Small intestine (tissue), 7 donors: ENCODE results near the gene PIGU. TPM values are rescaled to one million over a fixed set of nuclear protein-coding genes. Genes with fewer than 3 reads are reported as not detected.
"Not testable (repeated sequence)": the region's sequence is repeated elsewhere in the genome, so short reads cannot be mapped to it uniquely, and the experiment has no call there.

Source experiments
- DNase-seq, 2 donors: peaks; one replicate each; pipeline versions ENCODE4 v3.0.0 to v3.0.0-alpha.2; 2013
- FAIRE-seq: peaks from 2 replicates; lab custom pipeline; 2012; peaks lifted over from hg19 to GRCh38; lab: Jason Lieb, UNC
- H3K27ac ChIP-seq, 3 donors: one replicate each; pipeline ENCODE4 v1.5.1; 2013; ENCODE audit warnings: low read length in 2 of 3, mild to moderate bottlenecking in 2 of 3, control low read depth in 1 of 3, inconsistent platforms in 1 of 3, low read depth in 1 of 3, moderate library complexity in 1 of 3
- H3K27me3 ChIP-seq, 3 donors: one replicate each; pipeline ENCODE4 v1.6.1; 2013; ENCODE audit warnings: low read length in 3 of 3, inconsistent platforms in 1 of 3; ENCODE audit not compliant: control insufficient read depth in 3 of 3, insufficient read depth in 3 of 3
- H3K36me3 ChIP-seq, 3 donors: one replicate each; pipeline ENCODE4 v1.6.1; 2013; ENCODE audit warnings: low read length in 3 of 3, inconsistent platforms in 1 of 3, low read depth in 1 of 3, mild to moderate bottlenecking in 1 of 3, moderate library complexity in 1 of 3; ENCODE audit not compliant: control insufficient read depth in 3 of 3, insufficient read depth in 2 of 3
- H3K4me1 ChIP-seq, 3 donors: one replicate each; pipeline ENCODE4 v1.6.1; 2013; ENCODE audit warnings: low read length in 2 of 3, inconsistent platforms in 1 of 3, low read depth in 1 of 3, mild to moderate bottlenecking in 1 of 3, moderate library complexity in 1 of 3; ENCODE audit not compliant: control insufficient read depth in 3 of 3, insufficient read depth in 2 of 3
- H3K4me3 ChIP-seq, 3 donors: one replicate each; pipeline ENCODE4 v1.5.1; 2013; ENCODE audit warnings: low read length in 3 of 3, control low read depth in 1 of 3, inconsistent platforms in 1 of 3, low read depth in 1 of 3, mild to moderate bottlenecking in 1 of 3, moderate library complexity in 1 of 3
- H3K9me3 ChIP-seq, 2 donors: one replicate each; pipeline ENCODE4 v1.6.1; 2013; ENCODE audit warnings: low read depth in 1 of 2, low read length in 1 of 2; ENCODE audit not compliant: control insufficient read depth in 2 of 2, insufficient read depth in 1 of 2
- WGBS, 3 donors: extraction: QIAGEN DNeasy Blood & Tissue Kit; methylation state at CpG; one replicate each; pipeline ENCODE4 v1.1.7; 2013; 5-methylcytosine and 5-hydroxymethylcytosine counted together
- polyA plus RNA-seq, 4 donors: library from polyadenylated mRNA; stranded (reverse) in 3 of 4; unstranded in 1 of 4; fragments of 200-250 nt in 3 of 4; fragments of 120-200 nt in 1 of 4; gene quantifications; one replicate each; pipeline versions ENCODE4 v1.2.1 to v1.2.3, GENCODE V29; 2013
- donor health status: healthy with polysubstance abuse.
- donor health status: control.
- donor health status: control.
- donor health status: Bipolar disorder and iron deficiency.
- donor health status: healthy.

Gene PIGU
- polyA plus RNA-seq, 4 donors: 4.9 to 34.3 (median 16.2) TPM

DNA sequence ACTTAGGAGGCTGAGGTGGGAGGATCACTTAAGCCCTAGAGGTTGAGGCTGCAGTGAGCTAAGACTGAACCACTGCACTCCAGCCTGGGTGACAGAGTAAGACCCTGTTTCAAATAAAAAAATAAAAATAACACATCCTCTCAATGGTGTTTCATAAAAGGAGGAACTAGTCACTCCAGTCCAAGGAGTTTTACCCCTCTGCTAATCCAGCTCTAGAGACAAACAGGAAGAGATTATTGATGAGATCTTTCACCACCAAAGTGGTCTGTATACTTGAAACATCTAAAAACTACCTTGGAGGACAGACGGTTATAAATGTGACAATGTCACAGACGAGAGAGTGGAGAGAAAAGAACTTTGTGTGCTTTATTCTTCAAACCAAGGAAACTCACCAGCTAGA, 58.2 kb downstream of the PIGU start:
- H3K4me1 ChIP-seq: no peaks in the 10 kb centered on the region
- no peak overlapping the region for H3K4me3 ChIP-seq
- 70 to 91% (median 87%) methylated on average over 2 of the region's 2 CpGs for WGBS, 3 donors
- no peaks in the 10 kb centered on the region for H3K27me3 ChIP-seq
- DNase-seq (no peak), FAIRE-seq (no peak)
- no peaks in the 10 kb centered on the region for H3K9me3 ChIP-seq
- peaks cover 3 to 25% (median 3%) of the 10 kb centered on the region in 3 donors for H3K36me3 ChIP-seq
- no peak overlapping the region for H3K27ac ChIP-seq

DNA sequence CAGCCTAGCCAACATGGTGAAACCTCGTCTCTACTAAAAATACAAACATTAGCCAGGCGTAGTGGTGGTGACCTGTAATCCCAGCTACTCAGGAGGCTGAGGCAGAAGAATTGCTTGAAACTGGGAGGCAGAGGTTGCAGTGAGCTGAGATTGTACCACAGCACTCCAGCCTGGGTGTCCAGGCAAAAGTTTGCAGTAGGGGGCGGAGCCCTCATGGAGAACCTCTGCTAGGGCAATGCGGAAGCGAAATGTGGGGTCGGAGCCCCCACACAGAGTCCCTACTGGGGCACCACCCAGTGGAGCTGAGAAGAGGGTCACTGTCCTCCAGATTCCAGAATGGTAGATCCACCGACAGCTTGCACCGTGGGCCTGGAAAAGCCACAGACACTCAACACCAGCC, 60.0 kb downstream of the PIGU start:
- peaks cover 3 to 20% (median 3%) of the 10 kb centered on the region in 3 donors for H3K36me3 ChIP-seq
- H3K27ac ChIP-seq, DNase-seq, H3K9me3 ChIP-seq, FAIRE-seq, H3K27me3 ChIP-seq, H3K4me1 ChIP-seq, H3K4me3 ChIP-seq: not testable (repeated sequence)
- 96 to 98% (median 98%) methylated on average over 8 of the region's 8 CpGs for WGBS, 3 donors

DNA sequence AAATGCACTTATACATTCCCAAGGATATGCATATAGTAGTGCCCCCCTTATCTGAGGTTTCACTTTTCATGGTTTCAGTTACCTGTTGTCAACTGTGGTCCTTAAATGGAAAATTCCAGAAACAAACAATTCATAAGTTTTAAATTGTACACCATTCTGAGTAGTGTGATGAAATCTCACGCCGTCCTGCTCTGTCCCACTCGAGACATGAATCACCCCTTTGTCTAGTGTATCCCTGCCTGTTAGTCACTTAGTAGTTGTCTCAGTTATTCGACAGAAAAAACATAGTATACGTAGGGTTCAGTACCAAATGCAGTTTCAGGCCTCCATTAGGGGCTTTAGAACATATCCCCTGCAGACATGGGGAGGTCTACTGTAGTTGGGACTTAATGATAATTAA, 61.4 kb downstream of the PIGU start:
- Histone ChIP-seq H3K27me3 (no peaks in the 10 kb centered on the region), H3K4me3 (no peak overlapping the region), H3K9me3 (no peaks in the 10 kb centered on the region), H3K27ac (no peak overlapping the region), H3K36me3 (peaks cover 3 to 17% (median 3%) of the 10 kb centered on the region in 3 donors), H3K4me1 (no peaks in the 10 kb centered on the region)
- no peak for DNase-seq
- no peak for FAIRE-seq
- WGBS, 3 donors: 89 to 96% (median 93%) methylated on average over 5 of the region's 5 CpGs

DNA sequence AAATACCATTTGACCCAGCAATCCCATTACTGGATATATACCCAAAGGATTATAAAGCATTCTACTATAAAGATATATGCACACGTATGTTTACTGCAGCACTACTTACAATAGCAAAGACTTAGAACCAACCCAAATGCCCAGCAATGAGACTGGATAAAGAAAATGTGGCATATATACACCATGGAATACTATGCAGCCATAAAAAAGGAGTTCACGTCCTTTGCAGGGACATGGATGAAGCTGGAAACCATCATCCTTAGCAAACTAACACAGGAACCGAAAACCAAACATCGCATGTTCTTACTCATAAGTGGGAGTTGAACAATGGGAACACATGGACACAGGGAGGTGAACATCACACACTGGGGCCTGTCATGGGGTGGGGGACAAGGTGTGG, 64.9 kb downstream of the PIGU start:
- H3K4me1 ChIP-seq, H3K4me3 ChIP-seq, H3K9me3 ChIP-seq, H3K27ac ChIP-seq, FAIRE-seq, DNase-seq, H3K27me3 ChIP-seq: not testable (repeated sequence)
- peaks cover 3 to 16% (median 3%) of the 10 kb centered on the region in 3 donors for H3K36me3 ChIP-seq
- 97 to 99% (median 98%) methylated on average over 4 of the region's 4 CpGs for WGBS, 3 donors

DNA sequence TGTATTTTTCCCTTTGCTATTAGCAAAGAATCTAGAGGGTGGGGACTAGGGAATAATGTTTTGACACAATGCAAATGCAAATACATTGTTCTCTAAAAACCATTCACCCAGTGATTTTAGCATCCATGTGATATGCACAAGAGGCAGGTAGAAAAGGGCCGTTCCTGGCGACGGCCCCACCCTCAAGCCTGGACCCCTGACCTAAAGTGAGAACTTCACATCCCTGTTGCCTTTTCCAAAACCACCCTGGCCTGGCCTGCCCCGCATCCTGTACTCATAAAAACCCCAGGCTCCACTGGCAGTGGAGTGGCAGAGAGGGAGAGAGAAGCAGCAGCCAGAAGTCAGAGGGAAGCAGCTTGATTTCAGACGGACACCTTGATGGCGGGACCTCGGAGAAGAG, 69.8 kb downstream of the PIGU start:
- 93 to 97% (median 96%) methylated on average over 7 of the region's 7 CpGs for WGBS, 3 donors

DNA sequence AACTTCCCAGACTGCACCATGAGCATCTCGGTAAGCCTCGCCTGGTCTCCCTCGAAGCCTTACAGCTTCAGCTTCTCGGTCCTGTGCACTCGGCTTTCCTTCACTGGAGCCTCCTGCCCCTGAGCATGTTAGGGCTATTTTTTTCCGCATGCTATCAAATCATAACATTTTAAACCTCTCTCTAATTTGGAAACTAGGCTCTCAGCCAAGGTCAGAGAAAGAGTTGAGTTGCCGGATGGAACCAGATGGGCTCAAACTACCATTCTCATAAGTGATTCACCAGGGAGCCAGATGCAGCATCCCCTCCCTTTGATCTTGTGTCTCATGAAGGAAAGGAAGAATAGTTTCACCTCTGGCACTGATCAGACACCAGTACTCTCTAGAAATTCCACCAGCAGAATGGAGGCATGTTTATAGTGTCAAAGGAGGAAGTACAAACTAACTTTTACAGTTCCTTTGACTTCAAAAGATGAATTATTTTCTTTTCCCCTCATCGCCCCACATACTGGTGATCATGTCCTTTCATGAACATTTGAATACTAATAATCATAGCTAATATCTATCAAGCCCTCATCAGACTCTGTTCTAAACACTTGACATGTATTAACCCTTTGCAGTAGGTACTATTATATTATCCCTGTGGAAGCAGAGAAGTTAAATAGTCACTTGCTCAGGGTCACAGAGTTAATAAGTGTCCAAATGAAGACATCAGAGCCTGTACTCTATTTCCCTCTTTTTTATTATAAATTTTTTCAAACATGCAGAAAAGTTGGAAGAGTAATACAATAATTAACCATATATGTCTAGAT, 71.7 kb downstream of the PIGU start:
- 67 to 89% (median 84%) methylated on average over 8 of the region's 8 CpGs for WGBS, 3 donors

More for the DNA sequence above, 69.8 kb downstream of the PIGU start:
- Histone ChIP-seq H3K4me3 (no peak overlapping the region), H3K27me3 (no peaks in the 10 kb centered on the region), H3K27ac (no peak overlapping the region), H3K36me3 (peaks cover 0 to 7% (median 0%) of the 10 kb centered on the region in 3 donors), H3K9me3 (peaks cover 0 to 7% of the 10 kb centered on the region in 2 donors), H3K4me1 (no peaks in the 10 kb centered on the region)
- no peak for DNase-seq
- no peak for FAIRE-seq

DNA sequence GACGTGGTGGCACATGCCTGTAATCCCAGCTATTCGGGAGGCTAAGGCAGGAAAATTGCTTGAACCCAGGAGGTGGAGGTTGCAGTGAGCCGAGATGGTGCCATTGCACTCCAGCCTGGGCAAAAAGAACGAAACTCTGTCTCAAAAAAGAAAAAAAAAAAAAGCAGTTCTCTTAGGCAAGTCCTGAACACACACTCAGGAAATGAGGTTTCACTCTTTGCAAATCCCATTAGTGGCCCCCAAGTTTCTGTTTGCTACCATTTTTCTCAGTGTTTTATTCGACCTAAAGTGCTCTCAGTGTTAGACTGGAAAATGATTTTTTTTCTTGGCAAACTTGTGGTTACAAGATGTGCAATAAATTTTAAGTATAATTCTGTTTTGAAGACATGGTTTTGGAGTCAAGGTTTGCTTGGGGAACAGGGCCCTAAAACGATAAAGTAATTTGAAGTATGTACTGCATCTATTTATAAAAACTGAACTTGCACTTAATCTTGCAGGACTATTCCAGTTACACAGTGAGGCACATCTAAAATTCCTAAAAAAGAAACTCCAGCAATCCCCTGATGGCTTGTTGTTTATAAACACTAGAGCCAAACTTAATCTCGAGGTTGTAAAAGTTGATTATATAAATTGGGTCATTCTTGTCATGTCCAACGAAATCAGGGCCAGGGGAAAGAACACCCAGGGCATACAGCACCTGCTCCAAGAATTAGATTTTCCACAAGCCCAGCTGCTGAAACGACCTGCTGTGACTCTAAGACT, 75.8 kb downstream of the PIGU start:
- Histone ChIP-seq H3K4me1 (no peaks in the 10 kb centered on the region), H3K4me3 (no peak overlapping the region), H3K9me3 (no peaks in the 10 kb centered on the region), H3K27me3 (no peaks in the 10 kb centered on the region), H3K36me3 (peaks cover 0 to 2% (median 0%) of the 10 kb centered on the region in 3 donors), H3K27ac (peak overlapping the region in 1 of 3 donors; percentile 39)
- 49 to 61% (median 58%) methylated on average over 9 of the region's 9 CpGs for WGBS, 3 donors
- FAIRE-seq (no peak), DNase-seq (no peak)

More for the DNA sequence above, 71.7 kb downstream of the PIGU start:
- H3K27ac ChIP-seq: peak overlapping the region in 1 of 3 donors; percentile 58
- no peak overlapping the region for H3K4me3 ChIP-seq
- peaks cover 0 to 7% of the 10 kb centered on the region in 2 donors for H3K9me3 ChIP-seq
- DNase-seq (no peak), FAIRE-seq (no peak)
- no peaks in the 10 kb centered on the region for H3K27me3 ChIP-seq
- no peaks in the 10 kb centered on the region for H3K4me1 ChIP-seq
- peaks cover 0 to 9% (median 0%) of the 10 kb centered on the region in 3 donors for H3K36me3 ChIP-seq

DNA sequence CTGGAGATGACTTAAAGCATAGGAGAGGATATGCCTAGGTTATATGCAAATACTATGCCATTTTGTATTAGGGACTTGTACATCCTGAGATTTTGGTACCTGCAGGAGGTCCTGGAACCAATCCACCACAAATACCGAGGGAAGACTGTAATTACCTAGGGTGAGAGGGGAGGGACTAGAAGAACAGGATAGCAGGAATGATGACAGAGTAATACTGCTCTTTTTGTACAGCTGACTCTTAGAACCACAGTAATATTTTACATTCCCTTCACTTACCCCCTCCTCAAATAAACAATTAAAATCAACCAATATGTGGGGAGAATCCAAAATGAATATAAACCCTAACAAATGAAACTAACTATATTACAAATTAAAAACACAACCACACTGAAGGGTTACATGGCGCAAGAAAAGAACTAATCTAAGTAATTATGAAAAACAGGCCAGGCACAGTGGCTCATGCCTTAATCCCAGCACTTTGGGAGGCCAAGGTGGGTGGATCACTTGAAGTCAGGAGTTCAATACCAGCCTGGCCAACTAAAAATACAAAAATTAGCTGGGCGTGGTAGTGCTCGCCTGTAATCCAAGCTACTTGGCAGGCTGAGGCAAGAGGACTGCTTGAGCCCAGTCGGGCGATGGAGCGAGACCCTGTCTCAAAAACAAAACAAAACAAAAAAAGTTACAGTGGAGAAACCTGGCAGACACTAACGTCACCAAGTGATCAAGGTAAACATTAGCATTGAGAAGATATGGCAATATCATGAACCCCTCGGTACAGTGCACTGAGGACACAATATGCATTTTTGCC, 81.3 kb downstream of the PIGU start:
- no peak for DNase-seq
- 84 to 89% (median 88%) methylated on average over 9 of the region's 9 CpGs for WGBS, 3 donors
- no peaks in the 10 kb centered on the region for H3K9me3 ChIP-seq
- FAIRE-seq: no peak
- H3K36me3 ChIP-seq: peaks cover 0 to 4% (median 2%) of the 10 kb centered on the region in 3 donors
- no peaks in the 10 kb centered on the region for H3K4me1 ChIP-seq
- H3K27me3 ChIP-seq: no peaks in the 10 kb centered on the region
- no peak overlapping the region for H3K27ac ChIP-seq
- H3K4me3 ChIP-seq: no peak overlapping the region
